Adrenal gland (tissue), 5 donors: ENCODE data around the gene LARGE1.

Experiments
- CTCF ChIP-seq, 6 experiments: fragments of 450-650 bp in 4 of 6; fragments of 200-600 bp in 2 of 6; sonication (generic) in 1 of 6; IDR thresholded peaks; 1 replicate in 5 of 6; 2 replicates in 1 of 6; pipeline versions ENCODE4 v1.5.1 to v1.8.0; 2016 to 2021; ENCODE audit warnings: antibody characterized with exemption in 6 of 6, mild to moderate bottlenecking in 2 of 6, moderate library complexity in 1 of 6
- POLR2A ChIP-seq, 2 donors: fragments of 450-650 bp; IDR thresholded peaks; one replicate each; pipeline ENCODE4 v1.6.1; 2017; ENCODE audit warnings: antibody characterized with exemption in 2 of 2, mild to moderate bottlenecking in 2 of 2, moderate library complexity in 1 of 2
- donor health status: DM: no; HTN: no; CAD: no.

GRCh38 chr22:33894036-33894435, 26.2 kb downstream of the LARGE1 start:
- no peak for TF ChIP-seq POLR2A (IDR thresholded peaks at IDR 0.05)
- TF ChIP-seq CTCF (IDR thresholded peaks at IDR 0.05): no peak
